ENCODE results near the gene ADM5.
A peak's percentile ranks its signal among the peaks of the same experiment; 100 is the strongest.

Gene ADM5

DNA sequence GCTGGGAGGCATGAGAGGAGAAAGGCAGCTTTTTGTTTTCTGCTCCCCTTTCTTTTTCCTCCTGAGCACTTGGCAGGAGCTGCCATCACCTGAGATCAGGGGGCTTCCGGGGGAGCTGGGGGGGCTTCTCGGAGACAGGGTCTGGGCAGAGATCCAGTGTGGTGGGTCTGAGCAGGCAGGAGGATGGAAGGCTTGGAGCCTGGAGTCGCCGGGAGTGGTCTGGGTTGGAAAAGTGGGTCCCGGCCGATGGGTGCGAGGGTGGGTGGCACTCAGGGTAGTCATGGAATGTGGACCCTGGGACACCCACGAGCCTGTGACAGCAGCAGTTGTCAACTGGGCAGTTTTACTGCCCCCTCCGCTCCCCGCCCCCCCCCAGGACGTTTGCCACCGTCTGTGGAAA, 2.2 kb upstream of the ADM5 start:
- no peak overlapping the region for H3K27ac ChIP-seq (ENCODE audit: insufficient read depth, low read length, poor library complexity, severe bottlenecking)

GRCh38 chr19:49687566-49688316, 1.7 kb upstream of the ADM5 start:
- H3K36me3 ChIP-seq (ENCODE audit: control insufficient read depth, insufficient read depth, low read length): peaks cover 43% of the 10 kb centered on the region
- DNase-seq: no peak
- peaks cover 8% of the 10 kb centered on the region for H3K27me3 ChIP-seq (replicated peaks; ENCODE audit: control insufficient read depth, insufficient read depth, low read length, poor library complexity, severe bottlenecking)
- peaks cover 28% of the 10 kb centered on the region for H3K4me1 ChIP-seq (ENCODE audit: control insufficient read depth, insufficient read depth, low read length, poor library complexity, severe bottlenecking)
- H3K27ac ChIP-seq (ENCODE audit: insufficient read depth, low read length, poor library complexity, severe bottlenecking): no peak overlapping the region
- no peak overlapping the region for H3K4me3 ChIP-seq (ENCODE audit: insufficient read depth, low read depth, low read length, poor library complexity, severe bottlenecking)
- H3K9me3 ChIP-seq (ENCODE audit: control insufficient read depth, low read length): no peaks in the 10 kb centered on the region

More for the DNA sequence above, 2.2 kb upstream of the ADM5 start:
- no peaks in the 10 kb centered on the region for H3K9me3 ChIP-seq (ENCODE audit: control insufficient read depth, low read length)
- DNase-seq: no peak
- peaks cover 28% of the 10 kb centered on the region for H3K4me1 ChIP-seq (ENCODE audit: control insufficient read depth, insufficient read depth, low read length, poor library complexity, severe bottlenecking)
- no peak overlapping the region for H3K4me3 ChIP-seq (ENCODE audit: insufficient read depth, low read depth, low read length, poor library complexity, severe bottlenecking)
- peaks cover 48% of the 10 kb centered on the region for H3K36me3 ChIP-seq (ENCODE audit: control insufficient read depth, insufficient read depth, low read length)
- H3K27me3 ChIP-seq (replicated peaks; ENCODE audit: control insufficient read depth, insufficient read depth, low read length, poor library complexity, severe bottlenecking): peaks cover 8% of the 10 kb centered on the region

DNA sequence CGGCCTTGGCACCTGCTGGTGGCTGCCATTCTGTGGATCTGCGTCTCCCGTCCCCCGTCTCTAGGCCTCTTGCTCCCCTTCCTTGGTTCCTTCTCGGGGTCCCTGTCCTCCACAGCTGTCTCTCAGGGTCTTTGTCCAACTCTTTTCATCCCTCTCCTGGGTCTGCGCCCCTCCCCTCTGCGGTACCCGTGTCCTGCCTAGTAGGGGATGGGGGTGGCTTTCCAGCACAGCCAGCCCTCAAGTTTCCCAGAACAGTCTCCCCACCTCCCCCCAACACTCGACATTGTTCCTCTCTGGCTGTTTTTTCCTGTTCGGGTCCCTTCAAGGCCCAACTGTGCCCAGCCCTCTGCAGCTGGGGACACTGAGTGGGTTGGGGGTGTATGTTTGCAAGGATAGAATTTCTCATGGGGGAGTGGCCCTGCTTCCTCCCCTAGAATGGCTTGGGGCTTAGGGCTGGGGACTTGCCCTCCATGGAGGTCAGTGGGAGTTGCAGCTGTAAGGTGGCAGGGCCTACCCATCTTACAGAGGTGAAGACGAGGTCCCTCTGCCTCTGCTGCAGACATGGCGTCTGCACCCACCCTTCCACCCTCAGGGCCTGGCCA, 762 bp upstream of the ADM5 start:
- H3K9me3 ChIP-seq (ENCODE audit: control insufficient read depth, low read length): no peaks in the 10 kb centered on the region
- H3K4me3 ChIP-seq (ENCODE audit: insufficient read depth, low read depth, low read length, poor library complexity, severe bottlenecking): no peak overlapping the region
- no peak overlapping the region for H3K27ac ChIP-seq (ENCODE audit: insufficient read depth, low read length, poor library complexity, severe bottlenecking)
- peaks cover 8% of the 10 kb centered on the region for H3K27me3 ChIP-seq (replicated peaks; ENCODE audit: control insufficient read depth, insufficient read depth, low read length, poor library complexity, severe bottlenecking)
- peaks cover 37% of the 10 kb centered on the region for H3K36me3 ChIP-seq (ENCODE audit: control insufficient read depth, insufficient read depth, low read length)
- peaks cover 28% of the 10 kb centered on the region for H3K4me1 ChIP-seq (ENCODE audit: control insufficient read depth, insufficient read depth, low read length, poor library complexity, severe bottlenecking)
- DNase-seq: no peak

GRCh38 chr19:49690079-49690655, 773 bp downstream of the ADM5 start:
- no peak overlapping the region for H3K27ac ChIP-seq (ENCODE audit: insufficient read depth, low read length, poor library complexity, severe bottlenecking)
- peaks cover 8% of the 10 kb centered on the region for H3K27me3 ChIP-seq (replicated peaks; ENCODE audit: control insufficient read depth, insufficient read depth, low read length, poor library complexity, severe bottlenecking)
- no peak for DNase-seq
- H3K36me3 ChIP-seq (ENCODE audit: control insufficient read depth, insufficient read depth, low read length): peaks cover 22% of the 10 kb centered on the region
- peak overlapping the region; percentile 43 for H3K4me3 ChIP-seq (ENCODE audit: insufficient read depth, low read depth, low read length, poor library complexity, severe bottlenecking)
- H3K4me1 ChIP-seq (ENCODE audit: control insufficient read depth, insufficient read depth, low read length, poor library complexity, severe bottlenecking): peaks cover 28% of the 10 kb centered on the region
- H3K9me3 ChIP-seq (ENCODE audit: control insufficient read depth, low read length): no peaks in the 10 kb centered on the region

DNA sequence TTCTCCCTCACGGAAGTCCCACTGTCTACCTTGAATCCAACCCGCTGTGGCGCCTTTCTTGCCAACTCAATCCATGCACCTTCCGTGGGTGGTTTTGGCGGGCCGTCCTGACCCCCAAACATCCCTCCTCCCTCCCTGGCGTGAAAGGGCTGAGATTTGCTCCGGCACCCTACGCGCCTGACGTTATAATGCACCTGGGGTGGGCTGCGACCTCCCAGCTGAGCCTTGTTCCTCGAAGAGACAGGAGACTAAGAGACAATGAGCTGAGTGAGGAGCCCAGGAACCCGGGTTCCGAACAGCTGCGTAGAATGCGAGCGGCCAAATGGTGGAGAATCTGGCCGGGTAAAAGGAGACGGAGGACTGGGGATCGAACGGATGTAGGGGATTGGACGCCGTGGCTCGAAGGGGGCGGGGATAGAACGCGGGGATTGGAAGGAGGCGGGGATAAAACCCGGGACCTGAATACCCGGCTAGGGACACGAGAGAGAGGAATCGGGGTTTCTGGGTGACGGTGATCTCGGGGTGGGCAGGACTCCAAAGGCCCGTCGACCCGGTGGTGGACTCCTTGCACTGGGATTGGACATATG, 1.4 kb downstream of the ADM5 start, which contains the start of gene CPT1C:
Gene CPT1C (plus strand): TSS at position 461 of the 587 bp plus-strand sequence. CDS start 1,137 bp downstream, outside the sequence.
- no peaks in the 10 kb centered on the region for H3K9me3 ChIP-seq (ENCODE audit: control insufficient read depth, low read length)
- H3K36me3 ChIP-seq (ENCODE audit: control insufficient read depth, insufficient read depth, low read length): peaks cover 16% of the 10 kb centered on the region
- peak within 1 kb of the TSS; percentile 43 for H3K4me3 ChIP-seq (ENCODE audit: insufficient read depth, low read depth, low read length, poor library complexity, severe bottlenecking)
- peaks cover 8% of the 10 kb centered on the region for H3K27me3 ChIP-seq (replicated peaks; ENCODE audit: control insufficient read depth, insufficient read depth, low read length, poor library complexity, severe bottlenecking)
- H3K27ac ChIP-seq (ENCODE audit: insufficient read depth, low read length, poor library complexity, severe bottlenecking): no peak within 1 kb of the TSS
- peak; percentile 15 to 43 (median 37) for DNase-seq
- H3K4me1 ChIP-seq (ENCODE audit: control insufficient read depth, insufficient read depth, low read length, poor library complexity, severe bottlenecking): peaks cover 28% of the 10 kb centered on the region

- Histone ChIP-seq H3K4me3 (ENCODE audit: insufficient read depth, low read depth, low read length, poor library complexity, severe bottlenecking) (peak overlapping the region; percentile 43), H3K9me3 (ENCODE audit: control insufficient read depth, low read length) (no peaks in the 10 kb centered on the region), H3K27ac (ENCODE audit: insufficient read depth, low read length, poor library complexity, severe bottlenecking) (no peak overlapping the region), H3K36me3 (ENCODE audit: control insufficient read depth, insufficient read depth, low read length) (peaks cover 10% of the 10 kb centered on the region), H3K27me3 (replicated peaks; ENCODE audit: control insufficient read depth, insufficient read depth, low read length, poor library complexity, severe bottlenecking) (peaks cover 8% of the 10 kb centered on the region), H3K4me1 (ENCODE audit: control insufficient read depth, insufficient read depth, low read length, poor library complexity, severe bottlenecking) (peaks cover 28% of the 10 kb centered on the region)
- DNase-seq: no peak
Measured at GRCh38 chr19:49691243-49692146, 2.1 kb downstream of the ADM5 start.

- no peak overlapping the region for H3K27ac ChIP-seq (ENCODE audit: insufficient read depth, low read length, poor library complexity, severe bottlenecking)
- no peak overlapping the region for H3K4me3 ChIP-seq (ENCODE audit: insufficient read depth, low read depth, low read length, poor library complexity, severe bottlenecking)
- no peak for DNase-seq
- H3K4me1 ChIP-seq (ENCODE audit: control insufficient read depth, insufficient read depth, low read length, poor library complexity, severe bottlenecking): peaks cover 28% of the 10 kb centered on the region
- H3K36me3 ChIP-seq (ENCODE audit: control insufficient read depth, insufficient read depth, low read length): peaks cover 5% of the 10 kb centered on the region
- H3K9me3 ChIP-seq (ENCODE audit: control insufficient read depth, low read length): no peaks in the 10 kb centered on the region
- peaks cover 8% of the 10 kb centered on the region for H3K27me3 ChIP-seq (replicated peaks; ENCODE audit: control insufficient read depth, insufficient read depth, low read length, poor library complexity, severe bottlenecking)
Measured at GRCh38 chr19:49692147-49692506, 2.7 kb downstream of the ADM5 start.

DNA sequence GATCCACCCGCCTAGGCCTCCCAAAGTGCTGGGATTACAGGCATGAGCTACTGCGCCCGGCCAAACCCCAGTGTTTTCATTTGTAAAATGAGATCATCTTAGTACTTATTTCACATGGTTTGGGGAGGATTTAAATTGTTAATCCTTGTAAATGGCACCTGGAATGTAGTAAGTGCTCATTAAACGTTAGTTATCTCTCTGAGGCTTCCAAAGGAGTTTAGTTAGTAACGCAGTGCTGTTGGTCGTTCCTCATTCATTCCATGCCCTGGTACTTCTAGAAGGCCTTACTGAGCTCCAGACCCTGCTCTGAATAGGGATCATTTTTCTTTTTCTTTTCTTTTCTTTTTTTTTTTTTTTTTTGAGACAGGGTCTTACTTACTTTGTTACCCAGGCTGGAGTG, 6.7 kb downstream of the ADM5 start:
- H3K4me3 ChIP-seq (ENCODE audit: insufficient read depth, low read depth, low read length, poor library complexity, severe bottlenecking): no peak overlapping the region
- H3K36me3 ChIP-seq (ENCODE audit: control insufficient read depth, insufficient read depth, low read length): no peaks in the 10 kb centered on the region
- peaks cover 4% of the 10 kb centered on the region for H3K27me3 ChIP-seq (replicated peaks; ENCODE audit: control insufficient read depth, insufficient read depth, low read length, poor library complexity, severe bottlenecking)
- no peak overlapping the region for H3K27ac ChIP-seq (ENCODE audit: insufficient read depth, low read length, poor library complexity, severe bottlenecking)
- H3K9me3 ChIP-seq (ENCODE audit: control insufficient read depth, low read length): no peaks in the 10 kb centered on the region
- peaks cover 9% of the 10 kb centered on the region for H3K4me1 ChIP-seq (ENCODE audit: control insufficient read depth, insufficient read depth, low read length, poor library complexity, severe bottlenecking)
- DNase-seq: no peak

DNA sequence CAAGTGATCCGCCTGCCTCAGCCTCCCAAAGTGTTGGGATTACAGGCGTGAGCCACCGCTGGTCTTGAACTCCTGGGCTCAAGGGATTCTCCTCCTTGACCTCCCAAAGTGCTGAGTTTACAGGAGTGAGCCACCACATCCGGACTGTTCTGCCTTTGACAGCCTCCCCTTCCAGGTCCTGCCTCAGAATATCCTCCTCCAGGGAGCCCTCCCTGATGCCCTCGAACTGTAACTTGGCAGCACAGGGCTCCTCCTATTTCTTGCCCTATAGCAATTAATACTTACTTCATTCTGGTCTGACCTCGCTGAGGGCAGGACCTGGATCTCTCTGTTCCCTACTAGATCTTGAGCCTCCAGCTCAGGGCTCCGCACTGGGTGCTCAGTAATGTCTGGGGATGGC, 7.5 kb downstream of the ADM5 start:
- Histone ChIP-seq H3K9me3 (ENCODE audit: control insufficient read depth, low read length) (no peaks in the 10 kb centered on the region), H3K27ac (ENCODE audit: insufficient read depth, low read length, poor library complexity, severe bottlenecking) (no peak overlapping the region), H3K36me3 (ENCODE audit: control insufficient read depth, insufficient read depth, low read length) (no peaks in the 10 kb centered on the region), H3K4me1 (ENCODE audit: control insufficient read depth, insufficient read depth, low read length, poor library complexity, severe bottlenecking) (peaks cover 2% of the 10 kb centered on the region), H3K27me3 (replicated peaks; ENCODE audit: control insufficient read depth, insufficient read depth, low read length, poor library complexity, severe bottlenecking) (peaks cover 2% of the 10 kb centered on the region), H3K4me3 (ENCODE audit: insufficient read depth, low read depth, low read length, poor library complexity, severe bottlenecking) (no peak overlapping the region)
- no peak for DNase-seq
